ENCODE results near the gene SPRYD3.
A peak's percentile ranks its signal among the peaks of the same experiment; 100 is the strongest.

The SPRYD3 gene

GRCh38 chr12:53071591-53072551, 7.3 kb downstream of the SPRYD3 start:
- H3K4me1 ChIP-seq = peaks cover 15 to 93% (median 67%) of the 10 kb centered on the region in 4 donors
- DNase-seq = peak; percentile 89 to 91
- peak overlapping the region; percentile 93 to 99 for H3K27ac ChIP-seq
- H3K27me3 ChIP-seq = no peaks in the 10 kb centered on the region
- peaks cover 27 to 81% (median 39%) of the 10 kb centered on the region in 3 donors for H3K36me3 ChIP-seq
- H3K9me3 ChIP-seq = no peaks in the 10 kb centered on the region
- peak overlapping the region in 1 of 2 donors; percentile 20 for H3K4me3 ChIP-seq
- no peak for TF ChIP-seq CTCF (IDR thresholded peaks at IDR 0.05)
- intact Hi-C loops (cut with DNase I; ENCODE audit: low total_unique reads) = no loop called here

GRCh38 chr12:53070877-53071492, 8.2 kb downstream of the SPRYD3 start:
- Histone ChIP-seq H3K9me3 (no peaks in the 10 kb centered on the region), H3K27me3 (no peaks in the 10 kb centered on the region), H3K4me1 (peaks cover 15 to 92% (median 69%) of the 10 kb centered on the region in 4 donors), H3K4me3 (no peak overlapping the region), H3K27ac (peak overlapping the region; percentile 93 to 99), H3K36me3 (peaks cover 18 to 80% (median 30%) of the 10 kb centered on the region in 3 donors)
- TF ChIP-seq CTCF (IDR thresholded peaks at IDR 0.05) = no peak
- DNase-seq = peak in 1 of 2 donors; percentile 67
- intact Hi-C loops (cut with DNase I; ENCODE audit: low total_unique reads) = no loop called here

- peaks cover 7 to 76% (median 19%) of the 10 kb centered on the region in 3 donors for H3K36me3 ChIP-seq
- H3K4me1 ChIP-seq = peaks cover 15 to 98% (median 80%) of the 10 kb centered on the region in 4 donors
- peak; percentile 81 to 90 for DNase-seq
- no peak for TF ChIP-seq CTCF (IDR thresholded peaks at IDR 0.05)
- no peaks in the 10 kb centered on the region for H3K9me3 ChIP-seq
- intact Hi-C loops (cut with DNase I; ENCODE audit: low total_unique reads) = loop anchor here (5.0 kb wide), 1 partner anchor 127 kb away; no protein-coding TSS in a partner anchor
- peak overlapping the region in 1 of 2 donors; percentile 1 for H3K4me3 ChIP-seq
- H3K27me3 ChIP-seq = no peaks in the 10 kb centered on the region
- H3K27ac ChIP-seq = peak overlapping the region; percentile 93 to 99
Observed at GRCh38 chr12:53069621-53070410, 9.4 kb downstream of the SPRYD3 start.

GRCh38 chr12:53068811-53069585, 10.2 kb downstream of the SPRYD3 start:
- H3K4me3 ChIP-seq = no peak overlapping the region
- no peaks in the 10 kb centered on the region for H3K9me3 ChIP-seq
- intact Hi-C loops (cut with DNase I; ENCODE audit: low total_unique reads) = loop anchor here (5.0 kb wide), 1 partner anchor 128 kb away; no protein-coding TSS in a partner anchor
- peak overlapping the region; percentile 93 to 99 for H3K27ac ChIP-seq
- DNase-seq = peak; percentile 29 to 66
- peaks cover 15 to 98% (median 82%) of the 10 kb centered on the region in 4 donors for H3K4me1 ChIP-seq
- TF ChIP-seq CTCF (IDR thresholded peaks at IDR 0.05) = no peak
- peaks cover 0 to 73% (median 10%) of the 10 kb centered on the region in 3 donors for H3K36me3 ChIP-seq
- no peaks in the 10 kb centered on the region for H3K27me3 ChIP-seq

Data from tibial artery (tissue), 4 donors.